Germinal center (tissue), 1 donor: ENCODE results near the gene GDI1.

ENCODE experiments used
- DNase-seq: peaks from one replicate; pipeline ENCODE4 v3.0.0; 2012; ENCODE audit warnings: mixed read lengths, low spot score

GDI1 gene

GRCh38 chrX:154462396-154462795 lies 25.4 kb downstream of the GDI1 start:
- no peak for DNase-seq

GRCh38 chrX:154463611-154464220 lies 26.8 kb downstream of the GDI1 start:
- no peak for DNase-seq

GRCh38 chrX:154464806-154465365 lies 27.9 kb downstream of the GDI1 start:
- no peak for DNase-seq

GRCh38 chrX:154465601-154466000 lies 28.6 kb downstream of the GDI1 start:
- DNase-seq, result no peak

- DNase-seq, result no peak
Measured at GRCh38 chrX:154466036-154466435, 29.1 kb downstream of the GDI1 start.

GRCh38 chrX:154466907-154467306 lies 30.0 kb downstream of the GDI1 start:
- DNase-seq, result no peak

- DNase-seq, result no peak
Measured at GRCh38 chrX:154467556-154467955, 30.6 kb downstream of the GDI1 start.

- no peak for DNase-seq
Measured at GRCh38 chrX:154468217-154468616, 31.3 kb downstream of the GDI1 start.

GRCh38 chrX:154469114-154469513 lies 32.2 kb downstream of the GDI1 start:
- no peak for DNase-seq

GRCh38 chrX:154469880-154470279 lies 32.9 kb downstream of the GDI1 start:
- no peak for DNase-seq

- no peak for DNase-seq
Measured at GRCh38 chrX:154470434-154470833, 33.5 kb downstream of the GDI1 start.

- no peak for DNase-seq
Measured at GRCh38 chrX:154470914-154471568, 34.1 kb downstream of the GDI1 start.

- no peak for DNase-seq
Measured at GRCh38 chrX:154471839-154472684, 35.1 kb downstream of the GDI1 start.

GRCh38 chrX:154472685-154473632 lies 36.0 kb downstream of the GDI1 start:
- no peak for DNase-seq

GRCh38 chrX:154473683-154474082 lies 36.7 kb downstream of the GDI1 start:
- no peak for DNase-seq

- DNase-seq, result no peak
Measured at GRCh38 chrX:154476821-154477220, 39.9 kb downstream of the GDI1 start.

GRCh38 chrX:154477891-154478477 lies 41.0 kb downstream of the GDI1 start:
- DNase-seq, result no peak

GRCh38 chrX:154478728-154479622 lies 42.0 kb downstream of the GDI1 start, which contains the start of gene LAGE3:
TSS of gene LAGE3 (minus strand) at chrX:154479281. CDS start at chrX:154478915, 366 bp downstream.
- peak; percentile 88 for DNase-seq

GRCh38 chrX:154481195-154481594 lies 44.2 kb downstream of the GDI1 start:
- DNase-seq, result no peak
